HCT116 (cell line): ENCODE results near the gene DHRS11. TPM values are rescaled to one million over a fixed set of nuclear protein-coding genes. Genes with fewer than 3 reads are reported as not detected.

Experiments used
- ATAC-seq: fragments of 200-7000 bp; cut with Tn5 transposase; 2 replicates; pipeline ENCODE4 v1.9.1; 2020; ENCODE audit warnings: mild to moderate bottlenecking, moderate library complexity
- BruUV-seq: library from RNA; stranded (reverse); fragments of 400-500 nt; replicated peaks from 2 replicates; lab custom pipeline; 2021; lab: Mats Ljungman, UMichigan
- CTCF ChIA-PET: fragments of 300-600 bp; sonication (Branson Sonifier 250); formaldehyde crosslinking; loops from one replicate; lab custom pipeline; 2021; ENCODE audit warnings: antibody characterized with exemption; lab: Charles Lee
- POLR2A ChIA-PET: fragments of 300-600, 350-600 bp; sonication (Branson Sonifier 250); formaldehyde crosslinking; loops from one replicate; lab custom pipeline; 2021; ENCODE audit warnings: antibody characterized with exemption; lab: Charles Lee
- RAD21 ChIA-PET, 2 experiments: fragments of 300-600 bp; sonication (Branson Sonifier 250); formaldehyde crosslinking; loops; one replicate each; lab custom pipeline; 2023; ENCODE audit warnings: low total read pairs in 2 of 2; ENCODE audit not compliant: uncharacterized antibody in 2 of 2, unreplicated experiment in 2 of 2, low non-redundant PET in 1 of 2; lab: Charles Lee
- DNase-seq: peaks from one replicate; pipeline ENCODE4 v3.0.0-alpha.2; 2010; ENCODE audit warnings: low read depth, low spot score
- H2AFZ ChIP-seq: fragments of 200-600 bp; shearing (Covaris generic), sonication (generic); 2 replicates; pipeline ENCODE4 v1.6.1; 2017; ENCODE audit warnings: low read depth, mixed run types, mixed read lengths, antibody characterized with exemption, low read length; ENCODE audit not compliant: poor library complexity, severe bottlenecking
- H3K27ac ChIP-seq: 2 replicates; pipeline ENCODE4 v1.5.1; 2012; ENCODE audit warnings: low read depth, low read length
- H3K27me3 ChIP-seq: fragments of 200-600 bp; sonication (generic); 2 replicates; pipeline ENCODE4 v1.6.1; 2016; ENCODE audit warnings: mixed run types, low read length, mixed read lengths; ENCODE audit not compliant: insufficient read depth
- H3K36me3 ChIP-seq, 2 experiments: fragments of 200-500 bp in 1 of 2; fragments of 200-600 bp in 1 of 2; sonication (Bioruptor generic) in 1 of 2; sonication (generic) in 1 of 2; 2 replicates each; pipeline versions ENCODE4 v1.5.1 to v1.6.1; 2014 to 2016; ENCODE audit warnings: low read length in 2 of 2, inconsistent platforms in 1 of 2, mixed read lengths in 1 of 2, mixed run types in 1 of 2; ENCODE audit not compliant: insufficient read depth in 2 of 2, control insufficient read depth in 1 of 2
- H3K4me1 ChIP-seq, 2 experiments: fragments of 200-600 bp in 1 of 2; sonication (generic) in 1 of 2; 2 replicates each; pipeline versions ENCODE4 v1.5.1 to v1.6.1; 2012 to 2017; ENCODE audit warnings: low read length in 2 of 2, inconsistent platforms in 1 of 2, mild to moderate bottlenecking in 1 of 2, mixed read lengths in 1 of 2, mixed run types in 1 of 2, moderate library complexity in 1 of 2; ENCODE audit not compliant: insufficient read depth in 2 of 2, control insufficient read depth in 1 of 2
- H3K4me2 ChIP-seq: fragments of 200-600 bp; sonication (generic); 2 replicates; pipeline ENCODE4 v1.6.1; 2017; ENCODE audit warnings: mixed run types, low read length, mixed read lengths
- H3K4me3 ChIP-seq, 2 experiments: fragments of 200-600 bp in 1 of 2; sonication (generic) in 1 of 2; replicated peaks in 1 of 2; 2 replicates each; pipeline ENCODE4 v1.5.1; 2011 to 2016; ENCODE audit warnings: low read length in 2 of 2, control low read depth in 1 of 2, low read depth in 1 of 2, mild to moderate bottlenecking in 1 of 2, mixed read lengths in 1 of 2, mixed run types in 1 of 2
- H3K79me2 ChIP-seq: fragments of 200-600 bp; sonication (generic); 2 replicates; pipeline ENCODE4 v1.6.1; 2017; ENCODE audit warnings: mild to moderate bottlenecking, mixed run types, low read length, moderate library complexity, mixed read lengths; ENCODE audit not compliant: insufficient read depth
- H3K9ac ChIP-seq: fragments of 200-600 bp; sonication (generic); 2 replicates; pipeline ENCODE4 v1.6.1; 2016; ENCODE audit warnings: low read length, mixed read lengths
- H3K9me2 ChIP-seq: fragments of 200-600 bp; sonication (generic), shearing (Covaris generic); 2 replicates; pipeline ENCODE4 v1.6.1; 2017; ENCODE audit warnings: mixed run types, mild to moderate bottlenecking, moderate library complexity; ENCODE audit not compliant: insufficient read depth
- H3K9me3 ChIP-seq, 2 experiments: fragments of 200-500 bp in 1 of 2; fragments of 200-600 bp in 1 of 2; sonication (Bioruptor generic) in 1 of 2; sonication (generic) in 1 of 2; 2 replicates each; pipeline ENCODE4 v1.6.1; 2014 to 2017; ENCODE audit warnings: low read length in 2 of 2, mixed read lengths in 2 of 2, inconsistent platforms in 1 of 2, low read depth in 1 of 2, mild to moderate bottlenecking in 1 of 2, mixed run types in 1 of 2, moderate library complexity in 1 of 2; ENCODE audit not compliant: control insufficient read depth in 1 of 2, insufficient read depth in 1 of 2
- H4K20me1 ChIP-seq: fragments of 200-600 bp; sonication (generic), shearing (Covaris generic); 2 replicates; pipeline ENCODE4 v1.6.1; 2017; ENCODE audit warnings: mixed run types, mild to moderate bottlenecking, moderate library complexity; ENCODE audit not compliant: insufficient read depth
- CBX3 ChIP-seq: IDR thresholded peaks from 2 replicates; pipeline ENCODE4 v1.6.1; 2012; ENCODE audit warnings: low read depth
- EZH2 ChIP-seq: fragments of 200-600 bp; sonication (generic); IDR thresholded peaks from 2 replicates; pipeline ENCODE4 v1.6.1; 2017; ENCODE audit warnings: antibody characterized with exemption, mixed run types
- EZH2phosphoT487 ChIP-seq: fragments of 200-600 bp; IDR thresholded peaks from 2 replicates; pipeline ENCODE4 v1.6.1; 2018; ENCODE audit warnings: antibody characterized with exemption, borderline replicate concordance
- JUND ChIP-seq: IDR thresholded peaks from 2 replicates; pipeline ENCODE4 v1.6.1; 2012
- POLR2AphosphoS5 ChIP-seq: IDR thresholded peaks from 2 replicates; pipeline ENCODE4 v1.6.1; 2011; ENCODE audit warnings: mild to moderate bottlenecking, low read depth, low read length, moderate library complexity
- REST ChIP-seq: IDR thresholded peaks from 2 replicates; pipeline ENCODE4 v1.6.1; 2012; ENCODE audit warnings: low read depth
- SIN3A ChIP-seq: IDR thresholded peaks from 2 replicates; pipeline ENCODE4 v1.6.1; 2012; ENCODE audit warnings: low read depth
- SP1 ChIP-seq: IDR thresholded peaks from 2 replicates; pipeline ENCODE4 v1.6.1; 2012; ENCODE audit warnings: low read depth
- SRF ChIP-seq: IDR thresholded peaks from 2 replicates; pipeline ENCODE4 v1.6.1; 2012; ENCODE audit warnings: low read depth
- TCF7L2 ChIP-seq: IDR thresholded peaks from 2 replicates; pipeline ENCODE4 v1.7.0; 2011; ENCODE audit warnings: borderline replicate concordance, inconsistent platforms; ENCODE audit not compliant: insufficient read depth, insufficient read length; ENCODE audit errors: extremely low read depth
- YY1 ChIP-seq: IDR thresholded peaks from 2 replicates; pipeline ENCODE4 v1.6.1; 2011; ENCODE audit warnings: low read length, low read depth, moderate library complexity, mild to moderate bottlenecking; ENCODE audit not compliant: insufficient replicate concordance; ENCODE audit errors: extremely low read depth
- ZNF274 ChIP-seq: fragments of 200-500 bp; sonication (Bioruptor generic); IDR thresholded peaks from 2 replicates; pipeline ENCODE4 v1.6.1; 2014; ENCODE audit warnings: mild to moderate bottlenecking, low read depth, low read length, inconsistent platforms
- intact Hi-C: fragments of 100-400 bp; cut with micrococcal nuclease; formaldehyde crosslinking; loops from 2 replicates; pipeline ENCODE4 v1.10.0; 2022
- total RNA-seq: library from RNA; stranded (reverse); gene quantifications from one replicate; pipeline ENCODE4 v1.2.1, GENCODE V29; 2021; ENCODE audit not compliant: unreplicated experiment
- TF ChIP-seq, protein P1 (sequence below): IDR thresholded peaks from 2 replicates; pipeline ENCODE4 v1.6.1; 2012
- TF ChIP-seq, protein P2 (sequence below): IDR thresholded peaks from 2 replicates; pipeline ENCODE4 v1.6.1; 2011; ENCODE audit warnings: mild to moderate bottlenecking, low read length, moderate library complexity; ENCODE audit not compliant: insufficient replicate concordance; ENCODE audit errors: extremely low read depth
- TF ChIP-seq, protein P3 (sequence below), 3 experiments: fragments of 200-600 bp in 1 of 3; sonication (generic) in 1 of 3; IDR thresholded peaks in 2 of 3; conservative IDR thresholded peaks in 1 of 3; 2 replicates each; pipeline ENCODE4 v1.5.1; 2012 to 2017; ENCODE audit warnings: low read depth in 2 of 3, low read length in 2 of 3, antibody characterized with exemption in 1 of 3, borderline replicate concordance in 1 of 3, control low read depth in 1 of 3, mild to moderate bottlenecking in 1 of 3, mixed read lengths in 1 of 3, mixed run types in 1 of 3, moderate library complexity in 1 of 3; ENCODE audit not compliant: insufficient read depth in 1 of 3

DHRS11 gene
- total RNA-seq, 1 experiment from 2014 or later = 21.5 TPM

DNA sequence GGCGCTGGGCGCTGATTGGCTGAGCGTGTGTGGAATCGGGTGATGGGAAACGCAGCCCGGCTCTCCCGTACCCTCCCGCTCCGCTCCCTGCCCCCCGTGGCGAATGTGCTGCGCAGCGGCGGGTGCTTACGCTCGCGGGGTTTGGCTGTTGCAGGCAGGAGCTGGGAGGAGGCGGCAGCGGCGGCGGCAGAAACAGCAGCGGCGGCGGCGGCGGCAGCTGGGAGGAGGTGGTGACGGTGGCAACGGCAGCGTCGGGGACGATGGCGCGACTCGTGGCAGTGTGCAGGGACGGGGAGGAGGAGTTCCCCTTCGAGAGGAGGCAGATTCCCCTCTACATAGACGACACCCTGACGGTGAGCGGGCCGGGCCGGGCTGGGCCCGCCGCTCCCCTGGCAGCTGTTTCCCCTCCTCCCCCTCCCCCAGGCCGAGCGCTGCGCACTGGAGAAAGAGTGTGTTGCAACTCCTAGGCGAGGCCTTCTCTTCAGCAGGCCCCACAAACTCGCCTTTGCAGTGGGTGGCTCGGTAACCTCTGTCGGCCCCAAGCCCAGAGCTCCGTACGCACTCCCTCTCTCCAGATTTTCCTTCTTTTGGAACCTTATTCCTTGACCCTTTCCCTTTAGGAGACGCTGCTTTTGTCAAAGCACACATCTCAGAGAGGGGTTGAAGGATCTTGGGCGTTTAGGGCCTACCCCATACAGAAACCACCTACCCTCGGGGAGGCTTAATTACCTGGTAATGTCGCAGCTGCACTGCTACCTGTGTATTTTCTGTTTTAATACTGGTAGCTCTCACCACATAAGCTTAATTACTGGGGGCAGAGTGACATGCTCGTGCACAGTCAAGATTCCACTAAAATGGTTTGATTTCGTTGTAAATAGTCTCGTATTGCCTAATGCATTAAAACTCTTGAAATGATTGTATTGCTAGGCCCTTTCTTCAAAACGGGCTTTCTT is 45.9 kb upstream of the DHRS11 start:
- H3K9me3 ChIP-seq = no peaks in the 10 kb centered on the region
- ATAC-seq (peak; percentile 83), DNase-seq (peak; percentile 93)
- H2AFZ ChIP-seq = no peak overlapping the region
- ChIA-PET RAD21 (interaction anchor here in 1 of 2 experiments (1.2 kb wide), 1 partner anchor 56 kb away, joined by 5 read pairs; the partner anchor contains the start of gene MRM1), POLR2A (interaction anchor here (0.9 to 2.8 kb wide), 4 partner anchors 9 to 59 kb away, joined by 3 to 30 read pairs (median 5); partner anchors contain the start of genes MRM1, MYO19, PIGW and ZNHIT3), CTCF (interaction anchor here (0.6 to 2.3 kb wide), 4 partner anchors 11 to 58 kb away, joined by 3 to 16 read pairs (median 4); partner anchors contain the start of genes MRM1, MYO19 and PIGW)
- H3K27me3 ChIP-seq = no peaks in the 10 kb centered on the region
- peak overlapping the region; percentile 86 for H3K27ac ChIP-seq
- no TSS peak for BruUV-seq
- H3K79me2 ChIP-seq = peaks cover 70% of the 10 kb centered on the region
- H3K4me1 ChIP-seq = peaks cover 11 to 26% of the 10 kb centered on the region in 2 experiments; a peak in 3 of 4 replicates
- peak overlapping the region; percentile 95 for H3K9ac ChIP-seq
- H3K36me3 ChIP-seq = peaks cover 0 to 6% of the 10 kb centered on the region in 2 experiments; a peak in 2 of 4 replicates
- H3K9me2 ChIP-seq = no peaks in the 10 kb centered on the region
- H3K4me3 ChIP-seq = peak overlapping the region; percentile 80 to 97
- H3K4me2 ChIP-seq = peak overlapping the region; percentile 97
- no peaks in the 10 kb centered on the region; the same call in 1 of the 2 replicates for H4K20me1 ChIP-seq
- intact Hi-C loops = loop anchor here (1.0 to 5.0 kb wide), 2 partner anchors 11 to 57 kb away; partner anchors contain the start of genes MRM1, MYO19 and PIGW
- TF ChIP-seq ZNF274 (no peak), POLR2AphosphoS5 (peak; percentile 75; the same call in 1 of the 2 replicates), TCF7L2 (peak; percentile 25), SIN3A (peak; percentile 34; the same call in 1 of the 2 replicates), SP1 (peak; percentile 64), CBX3 (no peak), SRF (no peak), JUND (no peak), REST (no peak), EZH2 (no peak), EZH2phosphoT487 (no peak), YY1 (peak; percentile 73)
- TF ChIP-seq, protein P1, sequence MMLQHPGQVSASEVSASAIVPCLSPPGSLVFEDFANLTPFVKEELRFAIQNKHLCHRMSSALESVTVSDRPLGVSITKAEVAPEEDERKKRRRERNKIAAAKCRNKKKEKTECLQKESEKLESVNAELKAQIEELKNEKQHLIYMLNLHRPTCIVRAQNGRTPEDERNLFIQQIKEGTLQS = no peak
- TF ChIP-seq, protein P2, sequence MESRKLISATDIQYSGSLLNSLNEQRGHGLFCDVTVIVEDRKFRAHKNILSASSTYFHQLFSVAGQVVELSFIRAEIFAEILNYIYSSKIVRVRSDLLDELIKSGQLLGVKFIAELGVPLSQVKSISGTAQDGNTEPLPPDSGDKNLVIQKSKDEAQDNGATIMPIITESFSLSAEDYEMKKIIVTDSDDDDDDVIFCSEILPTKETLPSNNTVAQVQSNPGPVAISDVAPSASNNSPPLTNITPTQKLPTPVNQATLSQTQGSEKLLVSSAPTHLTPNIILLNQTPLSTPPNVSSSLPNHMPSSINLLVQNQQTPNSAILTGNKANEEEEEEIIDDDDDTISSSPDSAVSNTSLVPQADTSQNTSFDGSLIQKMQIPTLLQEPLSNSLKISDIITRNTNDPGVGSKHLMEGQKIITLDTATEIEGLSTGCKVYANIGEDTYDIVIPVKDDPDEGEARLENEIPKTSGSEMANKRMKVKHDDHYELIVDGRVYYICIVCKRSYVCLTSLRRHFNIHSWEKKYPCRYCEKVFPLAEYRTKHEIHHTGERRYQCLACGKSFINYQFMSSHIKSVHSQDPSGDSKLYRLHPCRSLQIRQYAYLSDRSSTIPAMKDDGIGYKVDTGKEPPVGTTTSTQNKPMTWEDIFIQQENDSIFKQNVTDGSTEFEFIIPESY = peak; percentile 92
- TF ChIP-seq, protein P3, sequence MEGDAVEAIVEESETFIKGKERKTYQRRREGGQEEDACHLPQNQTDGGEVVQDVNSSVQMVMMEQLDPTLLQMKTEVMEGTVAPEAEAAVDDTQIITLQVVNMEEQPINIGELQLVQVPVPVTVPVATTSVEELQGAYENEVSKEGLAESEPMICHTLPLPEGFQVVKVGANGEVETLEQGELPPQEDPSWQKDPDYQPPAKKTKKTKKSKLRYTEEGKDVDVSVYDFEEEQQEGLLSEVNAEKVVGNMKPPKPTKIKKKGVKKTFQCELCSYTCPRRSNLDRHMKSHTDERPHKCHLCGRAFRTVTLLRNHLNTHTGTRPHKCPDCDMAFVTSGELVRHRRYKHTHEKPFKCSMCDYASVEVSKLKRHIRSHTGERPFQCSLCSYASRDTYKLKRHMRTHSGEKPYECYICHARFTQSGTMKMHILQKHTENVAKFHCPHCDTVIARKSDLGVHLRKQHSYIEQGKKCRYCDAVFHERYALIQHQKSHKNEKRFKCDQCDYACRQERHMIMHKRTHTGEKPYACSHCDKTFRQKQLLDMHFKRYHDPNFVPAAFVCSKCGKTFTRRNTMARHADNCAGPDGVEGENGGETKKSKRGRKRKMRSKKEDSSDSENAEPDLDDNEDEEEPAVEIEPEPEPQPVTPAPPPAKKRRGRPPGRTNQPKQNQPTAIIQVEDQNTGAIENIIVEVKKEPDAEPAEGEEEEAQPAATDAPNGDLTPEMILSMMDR (IDR thresholded peaks at IDR 0.05 in 2 of 3, conservative IDR thresholded peaks at IDR 0.05 in 1 of 3; ENCODE audit: borderline replicate concordance in 1 of 3, insufficient read depth in 1 of 3, low read depth in 2 of 3, low read length in 2 of 3) = no peak
